Renal cortical epithelial cell (primary cell): ENCODE data around the gene TNFRSF6B. TPM values are rescaled to one million over a fixed set of nuclear protein-coding genes. Genes with fewer than 3 reads are reported as not detected.

Experiments used
- total RNA-seq: library from RNA; depleted of rRNA; stranded (reverse); fragments of >200 nt; gene quantifications from 2 replicates; pipeline ENCODE4 v1.2.3, GENCODE V29; 2014

TNFRSF6B gene
- total RNA-seq, 1 donor from 2014 or later: 10.8 TPM

Other genes starting within 250 kb of the TNFRSF6B start
- not detected in 2 replicates for gene KCNQ2, start 224.0 kb upstream of the TNFRSF6B start, total RNA-seq
- gene EEF1A2, start 197.6 kb upstream of the TNFRSF6B start, total RNA-seq: 4.5 and 29.3 TPM in 2 replicates
- gene PPDPF, start 175.9 kb upstream of the TNFRSF6B start, total RNA-seq: 7.3 and 49.8 TPM in 2 replicates
- 0.05 and 0.17 TPM in 2 replicates for gene PTK6, start 159.3 kb upstream of the TNFRSF6B start, total RNA-seq
- not detected in 2 replicates for gene SRMS, start 148.9 kb upstream of the TNFRSF6B start, total RNA-seq
- gene FNDC11, start 142.5 kb upstream of the TNFRSF6B start, total RNA-seq: 0.69 and 0.85 TPM in 2 replicates
- 55.4 and 67.4 TPM in 2 replicates for gene HELZ2, start 122.4 kb upstream of the TNFRSF6B start, total RNA-seq
- 12.9 and 17.2 TPM in 2 replicates for gene GMEB2, start 69.6 kb upstream of the TNFRSF6B start, total RNA-seq
- 17.9 and 30.9 TPM in 2 replicates for gene STMN3, start 43.2 kb upstream of the TNFRSF6B start, total RNA-seq
- 5.6 and 8.0 TPM in 2 replicates for gene RTEL1, start 38.3 kb upstream of the TNFRSF6B start, total RNA-seq
- 30.0 and 59.2 TPM in 2 replicates for gene ARFRP1, start 11.3 kb downstream of the TNFRSF6B start, total RNA-seq
- gene ZGPAT, start 11.4 kb downstream of the TNFRSF6B start, total RNA-seq: 25.7 and 30.6 TPM in 2 replicates
- 3.5 and 4.3 TPM in 2 replicates for gene LIME1, start 40.0 kb downstream of the TNFRSF6B start, total RNA-seq
- gene SLC2A4RG, start 43.1 kb downstream of the TNFRSF6B start, total RNA-seq: 14.9 and 31.5 TPM in 2 replicates
- 3.5 and 5.4 TPM in 2 replicates for gene ZBTB46, start 134.6 kb downstream of the TNFRSF6B start, total RNA-seq
- gene ABHD16B, start 164.8 kb downstream of the TNFRSF6B start, total RNA-seq: not detected in 2 replicates
- 154 and 158 TPM in 2 replicates for gene TPD52L2, start 168.6 kb downstream of the TNFRSF6B start, total RNA-seq
- gene DNAJC5, start 198.5 kb downstream of the TNFRSF6B start, total RNA-seq: 82.6 and 91.0 TPM in 2 replicates